GM19397 (cell line): ENCODE data around the gene QRICH1.

Source experiments
- ATAC-seq: cut with Tn5 transposase; IDR thresholded peaks from one replicate; pipeline ENCODE4 v1.9.1; 2021; ENCODE audit warnings: mild to moderate bottlenecking, moderate library complexity; ENCODE audit not compliant: unreplicated experiment

Gene QRICH1

DNA sequence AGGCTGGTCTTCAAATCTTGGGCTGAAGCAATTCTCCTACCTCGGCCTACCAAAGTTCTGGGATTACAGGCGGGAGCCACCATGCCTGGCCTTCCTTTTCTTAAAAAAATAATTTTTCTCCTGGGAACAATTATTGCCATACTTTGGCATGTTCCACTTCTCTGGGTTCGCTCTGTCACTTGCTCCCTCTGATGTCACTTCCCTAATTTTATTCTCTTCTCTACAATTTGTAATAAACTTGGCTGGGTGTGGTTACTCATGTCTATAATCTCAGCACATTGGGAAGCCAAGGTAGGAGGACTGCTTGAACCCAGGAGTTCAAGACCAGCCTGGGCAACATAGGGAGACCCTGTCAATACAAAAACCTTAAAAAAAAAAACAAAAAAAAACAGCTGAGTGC, 58.6 kb downstream of the QRICH1 start:
- no peak for ATAC-seq

DNA sequence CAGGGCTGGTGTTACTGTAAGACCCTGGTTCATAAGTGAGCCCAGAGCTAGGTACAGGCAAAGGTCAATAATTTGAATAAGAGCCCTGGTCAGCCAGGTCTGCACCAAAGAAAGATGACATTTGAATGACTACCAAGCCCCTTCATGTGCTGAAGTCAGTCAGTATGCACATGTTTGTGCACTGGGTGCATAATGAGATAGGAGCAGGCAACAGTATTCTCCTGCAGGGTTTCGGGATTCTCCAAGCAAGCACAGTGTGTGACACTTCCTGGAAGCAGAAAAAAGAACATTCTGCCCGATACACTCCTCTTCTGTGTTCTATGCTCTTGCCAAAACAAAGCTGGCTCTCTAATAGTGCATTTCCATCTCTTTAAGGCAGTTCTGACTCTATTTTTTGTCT, 59.2 kb downstream of the QRICH1 start:
- ATAC-seq: no peak

DNA sequence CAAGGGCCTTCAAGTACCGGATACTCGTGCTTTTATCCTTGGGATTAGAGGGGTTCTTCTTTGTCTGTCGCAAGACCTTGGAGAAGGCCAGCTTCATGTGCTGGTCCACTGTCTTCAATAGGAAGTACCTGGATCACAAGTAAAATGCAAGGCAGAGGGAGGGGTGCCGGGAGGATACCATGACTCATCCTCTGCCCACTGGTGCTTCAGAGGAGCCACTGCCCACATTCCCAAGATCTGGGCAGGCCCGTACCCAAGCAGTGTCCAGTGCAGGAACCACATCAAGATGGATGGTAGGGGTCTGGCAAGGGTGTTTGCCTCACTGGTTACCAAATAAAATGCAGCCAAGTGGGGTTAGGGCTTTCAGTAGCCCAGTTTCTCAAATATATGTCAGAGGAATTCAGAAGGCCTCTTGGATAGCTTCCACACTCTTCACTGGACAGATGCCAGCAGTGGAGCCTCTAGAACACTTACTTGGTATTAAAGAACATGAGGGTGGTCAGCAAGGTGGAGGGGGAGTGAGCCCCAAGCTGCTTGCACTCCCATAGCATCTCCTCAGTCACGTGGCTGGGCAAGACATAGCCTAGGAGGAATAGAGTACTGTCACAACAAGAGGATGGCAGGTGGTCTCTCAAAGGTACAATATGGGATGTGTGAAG, 61.1 kb downstream of the QRICH1 start:
- ATAC-seq: no peak

DNA sequence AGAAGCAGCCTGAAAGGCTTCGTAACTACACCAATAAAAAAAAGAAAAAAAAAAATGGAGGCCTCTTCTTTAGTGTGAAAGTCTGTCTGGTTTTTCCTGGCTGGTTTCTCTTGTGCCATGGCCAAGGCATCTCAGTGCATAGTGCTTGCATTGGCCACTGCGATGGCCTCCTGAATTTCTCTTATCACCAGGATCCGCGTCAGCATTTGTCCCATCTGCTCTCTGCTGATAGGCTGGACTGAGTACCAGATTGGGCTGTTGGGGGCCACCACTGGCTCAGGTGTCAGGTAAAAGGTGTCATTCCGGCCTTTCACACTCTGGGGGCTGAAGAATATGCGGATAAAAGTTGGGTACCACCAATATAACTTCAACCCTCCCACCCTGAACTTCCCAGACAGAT, 63.5 kb downstream of the QRICH1 start:
- ATAC-seq: no peak

DNA sequence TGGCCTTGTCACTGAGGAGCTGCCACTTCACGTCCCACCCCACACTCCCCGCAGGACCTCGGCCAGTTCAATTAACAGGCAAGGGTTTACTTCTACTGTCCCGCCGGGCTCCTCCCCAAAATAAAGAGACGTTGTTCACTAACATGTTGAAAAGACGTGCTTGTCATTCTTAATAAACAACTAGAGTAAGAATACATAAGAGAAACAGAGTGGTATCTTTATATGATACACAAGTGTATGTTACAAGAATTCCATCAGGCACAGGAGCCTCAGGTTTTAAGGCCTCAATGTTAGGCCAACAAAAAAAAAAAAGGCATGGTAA, 64.3 kb downstream of the QRICH1 start:
- no peak for ATAC-seq

DNA sequence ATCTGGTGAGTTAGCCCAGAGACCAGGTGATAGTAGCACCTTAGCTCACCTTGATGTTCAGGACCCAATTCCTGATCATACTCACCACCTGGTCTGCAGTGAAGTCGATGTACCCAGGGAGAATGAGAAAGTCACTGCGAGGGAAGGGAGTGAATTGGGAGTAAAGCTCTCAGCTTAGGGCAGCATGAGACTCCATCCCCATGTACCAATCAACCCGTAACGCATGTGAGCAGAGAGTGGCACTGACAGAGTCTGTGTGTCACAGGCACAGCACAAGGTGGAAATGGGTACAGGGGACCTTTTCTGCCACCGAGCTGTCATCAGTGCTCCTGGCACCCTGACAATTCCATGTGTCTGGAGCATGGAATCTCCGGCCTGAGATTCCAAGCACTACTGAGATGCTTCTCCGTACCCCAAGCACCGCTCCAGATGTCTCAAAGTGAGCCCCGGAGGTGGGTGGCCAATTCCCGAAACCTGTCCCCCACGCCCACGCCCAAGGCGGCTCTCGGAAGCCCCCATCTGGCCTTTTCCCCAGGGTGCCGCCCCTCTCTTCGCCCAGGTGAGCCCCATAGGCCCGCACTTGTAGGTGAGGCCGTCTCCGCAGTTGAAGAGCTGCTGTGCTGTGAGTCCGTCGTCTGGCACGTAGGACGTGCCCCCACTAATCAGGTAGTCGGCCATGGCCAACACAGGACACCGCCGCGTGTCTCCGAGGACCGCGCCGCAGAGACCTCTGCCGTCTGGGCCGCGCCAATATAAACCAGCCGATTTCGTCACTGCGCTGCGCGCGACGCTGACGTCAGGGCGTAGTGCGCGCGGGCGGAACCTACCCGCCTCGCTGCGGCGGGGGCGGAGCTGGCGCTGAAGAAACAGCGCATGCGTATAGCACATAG, 65.0 kb downstream of the QRICH1 start, which contains the start of gene IMPDH2:
TSS of gene IMPDH2 (minus strand) at position 726 of the 890 bp plus-strand sequence. CDS start at position 678, 48 bp downstream.
- ATAC-seq: peak; percentile 90

DNA sequence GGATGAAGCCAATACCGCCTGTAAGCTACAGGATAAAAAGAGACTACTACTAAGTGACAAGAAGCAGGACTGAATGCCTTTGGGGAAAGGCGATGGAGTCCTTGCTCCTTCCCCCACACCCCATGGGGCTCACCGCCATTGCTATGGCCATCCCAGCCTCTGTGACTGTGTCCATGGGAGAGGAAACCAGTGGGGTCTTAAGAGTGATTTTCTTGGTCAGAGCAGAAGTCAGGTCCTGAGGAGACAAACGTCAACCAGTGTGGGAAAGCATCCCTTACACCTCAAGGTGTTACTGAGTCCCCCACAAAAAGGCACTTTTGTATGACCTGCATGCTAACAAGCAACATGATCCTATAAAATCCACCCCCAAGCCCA, 65.6 kb downstream of the QRICH1 start:
- ATAC-seq: no peak

DNA sequence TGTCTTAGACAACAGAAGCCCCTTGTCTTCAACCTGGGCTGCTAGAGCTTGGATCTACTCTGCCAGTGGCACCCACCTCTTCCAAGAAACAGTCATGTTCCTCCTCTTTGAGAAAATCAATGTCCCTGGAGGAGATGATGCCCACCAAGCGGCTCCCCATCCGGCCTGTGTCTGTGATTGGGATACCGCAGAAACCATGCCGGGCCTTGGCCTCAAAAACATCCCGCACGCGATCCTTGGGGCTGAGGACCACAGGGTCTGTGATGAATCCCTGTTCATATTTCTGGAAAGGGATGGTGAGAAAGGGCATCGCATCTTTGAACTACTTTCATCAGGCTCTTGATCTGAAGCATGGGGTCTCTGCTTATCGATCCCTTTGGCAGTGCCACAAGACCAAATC, 66.2 kb downstream of the QRICH1 start:
- ATAC-seq: no peak

DNA sequence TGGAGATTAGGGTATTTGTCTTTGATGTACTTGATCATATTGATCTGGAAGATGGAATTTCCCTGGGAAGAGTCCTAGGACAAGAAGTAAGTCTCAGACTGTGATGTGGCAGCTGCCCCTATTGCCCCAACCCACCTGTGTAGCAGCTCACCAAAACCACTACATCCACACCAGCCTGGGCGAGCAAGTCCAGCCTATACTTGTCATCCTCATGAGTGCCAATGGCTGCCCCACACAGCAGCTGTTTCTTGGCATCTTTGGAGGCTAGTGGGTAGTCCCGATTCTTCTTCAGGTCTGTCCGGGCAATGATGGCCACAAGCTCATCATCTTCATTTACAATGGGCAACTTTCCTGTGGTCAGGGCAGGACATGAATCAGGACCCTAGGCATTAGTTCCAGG, 67.3 kb downstream of the QRICH1 start:
- ATAC-seq: no peak

DNA sequence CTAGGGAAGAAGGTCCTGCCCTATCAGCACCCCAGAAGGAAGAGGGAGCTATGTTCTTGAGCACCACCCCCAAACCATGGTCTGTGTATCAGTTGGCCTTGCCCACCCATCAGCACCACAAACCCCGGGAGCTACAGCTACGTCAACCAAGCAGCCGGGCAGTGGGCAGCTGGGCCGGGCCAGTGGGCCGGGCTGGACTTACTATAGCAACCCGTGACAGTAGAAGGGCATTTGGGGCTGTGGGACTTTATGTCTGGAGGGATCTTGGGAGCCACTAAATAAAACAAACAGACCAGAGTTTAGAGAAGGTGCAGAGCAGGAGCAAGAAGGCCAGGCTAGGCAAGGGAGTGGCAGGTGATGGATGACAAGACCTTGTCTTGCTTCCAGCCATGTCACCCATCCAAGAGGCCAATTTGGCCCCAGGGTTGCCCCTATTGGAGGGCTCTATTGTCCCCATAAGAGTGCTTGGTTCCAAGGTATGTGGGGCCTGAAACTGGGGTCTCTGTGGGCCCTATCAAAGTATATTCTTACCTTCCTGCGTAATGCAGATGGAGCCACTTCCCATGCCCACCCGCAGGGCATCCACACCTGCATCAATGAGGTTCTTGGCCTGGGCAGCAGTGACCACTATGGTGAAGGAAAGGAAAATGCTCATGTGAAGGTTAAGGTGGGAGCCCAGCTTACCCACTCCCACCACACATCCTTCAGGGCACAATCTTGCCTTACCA, 67.9 kb downstream of the QRICH1 start:
- ATAC-seq: no peak

DNA sequence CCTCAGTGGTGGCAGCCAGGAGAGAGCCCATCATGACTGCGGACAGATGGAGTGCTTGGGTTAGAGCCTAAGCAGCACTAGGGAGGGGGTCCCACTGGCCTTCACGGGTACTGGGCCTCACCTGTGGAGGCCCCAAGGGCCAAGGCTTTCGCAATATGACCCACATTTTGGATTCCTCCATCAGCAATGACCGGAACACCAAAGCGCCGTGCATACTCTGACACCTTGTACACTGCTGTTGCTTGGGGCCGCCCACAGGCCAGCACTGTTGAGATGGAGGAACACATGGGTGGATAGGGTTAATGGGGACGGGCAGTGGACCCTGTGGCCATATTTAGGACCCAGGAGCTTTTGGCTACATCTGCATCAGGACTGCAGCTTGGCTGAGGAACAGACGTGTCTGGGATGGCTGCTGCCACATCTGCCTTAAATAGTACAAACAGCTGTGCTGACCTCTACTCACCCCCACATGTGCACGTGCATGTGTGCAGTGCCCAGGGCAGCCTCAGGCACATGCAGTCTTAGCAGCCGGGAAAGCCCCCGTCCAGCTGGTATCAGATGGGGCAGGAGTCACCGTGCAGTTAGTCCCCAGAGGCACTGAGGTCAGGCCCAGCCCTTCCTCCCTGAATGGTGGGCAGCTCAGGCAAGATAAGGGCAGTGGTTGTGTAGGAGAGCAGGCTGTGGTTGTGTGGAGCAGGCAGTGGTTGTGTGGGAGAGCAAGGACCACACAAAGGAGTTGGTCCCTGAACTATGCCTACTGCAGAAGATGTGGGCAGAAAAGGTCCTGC, 68.7 kb downstream of the QRICH1 start:
- ATAC-seq: no peak

DNA sequence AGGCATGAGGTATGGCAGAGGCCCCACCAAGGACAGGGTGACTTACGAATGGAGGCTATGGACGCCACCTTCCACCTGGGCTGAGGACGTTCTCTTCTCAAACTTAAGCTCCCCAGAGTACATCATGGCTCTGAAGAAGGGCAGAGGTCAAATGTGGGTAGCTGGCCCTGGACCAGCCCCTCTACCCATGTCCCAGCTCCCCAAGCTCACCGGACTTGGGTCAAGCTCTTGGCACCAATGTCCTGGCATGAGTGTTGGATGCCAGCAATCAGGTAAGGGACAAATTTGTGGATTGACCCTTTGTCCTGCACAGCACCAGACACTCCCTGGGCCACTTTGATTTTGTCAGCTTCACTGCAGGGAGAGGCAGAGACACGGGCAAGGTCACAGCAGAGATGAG, 69.4 kb downstream of the QRICH1 start:
- no peak for ATAC-seq

DNA sequence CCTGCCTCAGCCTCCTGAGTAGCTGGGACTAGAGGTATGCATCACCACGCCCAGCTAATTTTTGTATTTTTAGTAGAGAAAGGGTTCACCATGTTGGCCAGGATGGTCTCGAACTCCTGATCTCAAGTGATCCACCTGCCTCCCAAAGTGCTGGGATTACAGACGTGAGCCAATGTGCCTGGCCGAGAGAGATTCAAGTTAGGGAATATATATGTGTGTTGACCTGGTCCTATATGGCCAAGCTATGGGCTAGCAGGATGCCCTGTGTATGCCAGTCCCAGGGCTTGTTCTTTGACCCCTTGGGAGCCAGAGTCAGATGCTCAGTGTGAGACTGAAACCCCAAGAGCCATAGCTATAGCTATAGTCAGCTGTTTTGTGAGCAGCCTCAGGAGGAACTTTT, 70.1 kb downstream of the QRICH1 start:
- ATAC-seq: no peak

DNA sequence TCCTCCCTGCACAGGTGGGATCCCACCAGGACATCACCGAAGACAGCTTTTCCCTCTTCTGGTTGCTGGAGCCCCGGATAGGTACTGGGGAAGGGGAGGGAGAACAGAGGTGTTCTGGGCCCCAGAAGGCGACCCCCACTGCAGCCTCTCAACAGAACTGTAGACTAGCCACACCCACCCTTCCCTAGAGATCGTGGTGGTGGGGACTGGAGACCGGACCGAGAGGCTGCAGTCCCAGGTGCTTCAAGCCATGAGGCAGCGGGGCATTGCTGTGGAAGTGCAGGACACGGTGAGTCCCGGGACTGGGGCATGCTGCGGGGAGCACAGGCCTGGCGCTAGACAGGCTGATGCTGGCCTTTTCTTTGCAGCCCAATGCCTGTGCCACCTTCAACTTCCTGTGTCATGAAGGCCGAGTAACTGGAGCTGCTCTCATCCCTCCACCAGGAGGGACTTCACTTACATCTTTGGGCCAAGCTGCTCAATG, 71.1 kb downstream of the QRICH1 start:
- ATAC-seq: no peak

DNA sequence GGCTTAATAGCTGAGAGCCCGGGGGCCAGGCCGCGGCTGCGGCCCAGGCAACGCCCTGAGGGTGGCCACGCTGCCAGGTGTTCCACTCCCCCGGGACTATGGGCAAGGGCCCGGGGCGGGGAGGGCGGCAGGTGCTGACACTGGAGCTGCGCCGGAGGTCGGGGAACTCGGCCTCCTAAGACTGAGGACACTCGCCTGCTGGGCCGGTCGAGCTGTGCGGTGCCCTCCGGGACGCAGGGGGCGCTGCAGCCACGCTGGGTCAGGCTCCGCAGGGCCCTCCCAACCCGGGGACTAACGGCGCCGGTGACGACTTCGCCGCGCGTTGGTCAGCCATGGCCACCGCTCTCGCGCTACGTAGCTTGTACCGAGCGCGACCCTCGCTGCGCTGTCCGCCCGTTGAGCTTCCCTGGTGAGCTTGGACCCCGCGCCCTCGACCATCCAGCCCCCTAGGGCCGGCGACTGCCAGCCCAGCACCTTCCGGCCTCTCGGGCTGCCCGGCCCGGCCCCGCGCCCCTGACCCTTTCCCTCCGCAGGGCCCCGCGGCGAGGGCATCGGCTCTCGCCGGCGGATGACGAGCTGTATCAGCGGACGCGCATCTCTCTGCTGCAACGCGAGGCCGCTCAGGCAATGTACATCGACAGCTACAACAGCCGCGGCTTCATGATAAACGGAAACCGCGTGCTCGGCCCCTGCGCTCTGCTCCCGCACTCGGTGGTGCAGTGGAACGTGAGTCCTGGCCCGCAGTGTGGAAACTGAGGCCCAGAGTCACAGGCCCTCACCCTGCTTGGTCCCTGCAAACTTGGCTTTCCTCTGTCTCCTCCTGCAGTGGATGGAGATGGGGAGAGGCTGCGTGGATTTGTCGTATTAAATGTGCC, 71.8 kb downstream of the QRICH1 start, which contains the start of gene NDUFAF3:
TSS of gene NDUFAF3 (plus strand) at position 309 of the 875 bp plus-strand sequence. CDS start at position 333, 24 bp downstream.
- ATAC-seq: peak; percentile 52

DNA sequence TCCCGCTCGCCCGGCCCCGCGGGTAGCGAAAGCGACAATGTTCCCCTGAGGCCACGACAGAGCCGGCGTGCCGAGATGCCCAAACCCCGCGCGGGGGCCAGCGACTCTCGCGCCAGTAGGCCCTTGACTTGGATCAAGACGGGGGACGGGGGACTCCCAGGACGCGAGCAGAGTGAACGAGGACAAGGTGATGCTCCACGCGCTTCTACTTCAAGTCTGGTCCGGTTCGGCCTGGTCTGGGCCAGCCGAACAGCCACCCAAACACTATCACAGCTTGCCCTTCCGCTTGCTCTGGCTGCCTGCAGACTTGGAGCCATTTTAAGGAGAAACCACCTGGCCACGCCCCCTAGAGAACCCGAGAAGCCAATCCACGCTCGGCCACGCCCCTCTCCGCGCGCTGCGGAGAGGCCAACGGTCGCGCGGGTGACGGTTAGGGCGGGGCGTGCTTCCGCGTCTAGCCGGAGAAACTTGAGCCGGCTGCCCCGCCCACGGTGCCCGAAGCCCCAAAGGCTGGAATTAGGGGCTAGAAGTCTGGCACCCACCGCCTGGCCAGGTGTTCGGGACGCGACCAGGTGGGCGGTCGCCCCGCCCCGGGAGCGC, 72.6 kb downstream of the QRICH1 start:
- peak; percentile 49 for ATAC-seq

DNA sequence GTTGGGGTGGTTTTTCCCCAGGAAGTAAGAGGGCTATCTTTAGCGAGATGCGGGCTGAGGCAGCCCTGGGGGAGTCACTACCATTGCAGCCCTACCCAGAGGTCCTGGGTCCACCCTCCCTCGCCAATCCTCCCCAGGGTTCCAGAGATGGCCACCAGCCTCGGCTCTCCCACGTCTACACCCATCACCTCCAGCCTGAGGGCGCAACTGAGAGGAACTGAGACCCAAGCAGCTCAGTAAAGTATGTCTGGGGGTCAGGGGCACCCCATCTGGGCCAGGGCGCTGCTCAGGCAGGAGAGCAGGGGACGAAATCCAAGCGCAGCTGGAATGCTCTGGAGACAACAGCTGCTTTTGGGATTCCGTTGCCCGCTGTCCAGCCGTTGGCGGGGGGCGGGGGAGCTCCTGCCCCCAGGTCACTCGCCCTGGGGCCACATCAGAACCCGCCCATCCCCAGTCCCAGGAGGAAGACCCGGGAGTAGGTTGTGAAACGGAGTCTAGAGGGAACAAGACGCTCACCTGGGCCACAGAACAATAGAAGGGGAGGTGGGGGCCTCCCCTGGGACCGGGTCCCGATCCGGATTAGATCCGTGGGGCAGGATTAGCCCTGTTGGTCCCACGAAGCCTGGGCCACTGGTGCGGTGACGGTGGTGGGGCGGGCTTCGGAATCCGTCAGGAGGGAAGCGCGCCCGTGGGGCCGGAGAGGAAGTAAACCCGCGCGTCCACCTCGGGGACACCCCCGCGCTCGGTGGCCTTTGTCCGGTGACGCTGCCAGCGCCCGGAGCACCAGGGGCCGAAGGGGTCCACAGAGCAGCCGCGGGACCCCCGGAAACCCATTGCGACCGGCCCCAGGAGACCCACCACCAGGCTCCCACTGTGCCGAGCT, 73.3 kb downstream of the QRICH1 start:
- ATAC-seq: peak; percentile 1

DNA sequence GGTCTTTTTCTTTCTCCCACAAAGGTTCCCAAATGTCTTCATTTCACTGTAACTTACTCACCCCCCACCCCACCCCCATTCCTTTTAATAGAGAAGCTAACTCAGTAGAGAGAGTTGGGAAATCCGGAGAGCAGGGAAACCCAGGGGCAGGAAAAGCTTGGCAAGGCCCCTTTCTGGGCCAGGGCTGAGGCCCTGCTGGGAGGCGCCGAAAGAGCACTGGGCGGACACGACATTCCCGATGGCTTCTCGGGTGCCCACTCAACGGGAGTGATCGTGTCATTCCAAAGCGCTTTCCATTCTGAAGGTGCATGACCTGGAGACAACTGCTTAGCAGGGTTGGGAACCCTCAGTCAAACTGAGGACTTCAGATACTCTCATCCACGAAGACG, 73.9 kb downstream of the QRICH1 start:
- ATAC-seq: no peak

DNA sequence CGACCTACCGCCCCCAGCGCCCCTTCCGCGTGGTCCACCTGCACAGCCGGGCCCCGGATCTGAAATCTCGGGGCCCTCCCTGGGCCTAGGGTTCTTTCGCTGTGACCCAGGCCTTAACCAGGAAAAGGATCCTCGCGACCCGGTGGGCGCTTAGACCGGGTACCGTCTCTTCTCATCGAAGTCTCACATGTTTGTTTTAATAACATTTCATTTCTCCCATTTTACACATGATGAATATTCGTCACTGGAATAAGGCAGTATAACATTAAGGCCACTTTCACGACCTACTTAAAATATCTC, 75.2 kb downstream of the QRICH1 start:
- ATAC-seq: no peak
